ENCODE results near the gene FAM98A. TPM values are rescaled to one million over a fixed set of nuclear protein-coding genes. Genes with fewer than 3 reads are reported as not detected.

Gene FAM98A
- total RNA-seq, 1 experiment from 2014 or later = 47.7 TPM

GRCh38 chr2:33606100-33606499, 7.0 kb upstream of the FAM98A start:
- Mint-ChIP-seq H3K4me3 (ENCODE audit: low read depth, unreplicated experiment) (no peak overlapping the region), H3K4me1 (ENCODE audit: low read depth, unreplicated experiment) (no peaks in the 10 kb centered on the region), H3K27ac (ENCODE audit: unreplicated experiment) (no peak overlapping the region), H3K9me3 (ENCODE audit: low read depth, unreplicated experiment) (no peaks in the 10 kb centered on the region), H3K36me3 (ENCODE audit: insufficient read depth, unreplicated experiment) (no peaks in the 10 kb centered on the region), H3K27me3 (ENCODE audit: unreplicated experiment) (no peaks in the 10 kb centered on the region)
- no TSS peak for BruUV-seq (replicated peaks)
- intact Hi-C loops (cut with micrococcal nuclease; ENCODE audit: unreplicated experiment) = no loop called here
- TF ChIP-seq CTCF (IDR thresholded peaks at IDR 0.05; ENCODE audit: unreplicated experiment) = no peak
- CTCF ChIA-PET = interaction anchor here (0.7 kb wide), 1 partner anchor 931 kb away, joined by 8 read pairs; no protein-coding TSS in a partner anchor
- no peak for DNase-seq

GRCh38 chr2:33605056-33605455, 6.0 kb upstream of the FAM98A start:
- H3K4me3 Mint-ChIP-seq (ENCODE audit: low read depth, unreplicated experiment) = no peak overlapping the region
- BruUV-seq (replicated peaks) = no TSS peak
- H3K27me3 Mint-ChIP-seq (ENCODE audit: unreplicated experiment) = no peaks in the 10 kb centered on the region
- CTCF ChIA-PET = interaction anchor here (0.7 kb wide), 1 partner anchor 8 kb away, joined by 4 read pairs; no protein-coding TSS in a partner anchor
- H3K4me1 Mint-ChIP-seq (ENCODE audit: low read depth, unreplicated experiment) = no peaks in the 10 kb centered on the region
- no peak for DNase-seq
- no peak overlapping the region for H3K27ac Mint-ChIP-seq (ENCODE audit: unreplicated experiment)
- no peaks in the 10 kb centered on the region for H3K36me3 Mint-ChIP-seq (ENCODE audit: insufficient read depth, unreplicated experiment)
- no peaks in the 10 kb centered on the region for H3K9me3 Mint-ChIP-seq (ENCODE audit: low read depth, unreplicated experiment)
- TF ChIP-seq CTCF (IDR thresholded peaks at IDR 0.05; ENCODE audit: unreplicated experiment) = no peak
- intact Hi-C loops (cut with micrococcal nuclease; ENCODE audit: unreplicated experiment) = no loop called here

- intact Hi-C loops (cut with micrococcal nuclease; ENCODE audit: unreplicated experiment) = no loop called here
- Mint-ChIP-seq H3K27me3 (ENCODE audit: unreplicated experiment) (no peaks in the 10 kb centered on the region), H3K4me1 (ENCODE audit: low read depth, unreplicated experiment) (no peaks in the 10 kb centered on the region), H3K9me3 (ENCODE audit: low read depth, unreplicated experiment) (no peaks in the 10 kb centered on the region), H3K4me3 (ENCODE audit: low read depth, unreplicated experiment) (no peak overlapping the region), H3K27ac (ENCODE audit: unreplicated experiment) (no peak overlapping the region), H3K36me3 (ENCODE audit: insufficient read depth, unreplicated experiment) (peaks cover 15% of the 10 kb centered on the region)
- no peak for TF ChIP-seq CTCF (IDR thresholded peaks at IDR 0.05; ENCODE audit: unreplicated experiment)
- DNase-seq = no peak
- CTCF ChIA-PET = no interaction called here
- no TSS peak for BruUV-seq (replicated peaks)
Measured at GRCh38 chr2:33603416-33603815, 4.3 kb upstream of the FAM98A start.

GRCh38 chr2:33602201-33602830, 3.2 kb upstream of the FAM98A start:
- H3K27me3 Mint-ChIP-seq (ENCODE audit: unreplicated experiment) = no peaks in the 10 kb centered on the region
- BruUV-seq (replicated peaks) = no TSS peak
- no peak for TF ChIP-seq CTCF (IDR thresholded peaks at IDR 0.05; ENCODE audit: unreplicated experiment)
- no peak overlapping the region for H3K4me3 Mint-ChIP-seq (ENCODE audit: low read depth, unreplicated experiment)
- H3K9me3 Mint-ChIP-seq (ENCODE audit: low read depth, unreplicated experiment) = no peaks in the 10 kb centered on the region
- peaks cover 18% of the 10 kb centered on the region for H3K36me3 Mint-ChIP-seq (ENCODE audit: insufficient read depth, unreplicated experiment)
- H3K27ac Mint-ChIP-seq (ENCODE audit: unreplicated experiment) = no peak overlapping the region
- H3K4me1 Mint-ChIP-seq (ENCODE audit: low read depth, unreplicated experiment) = peaks cover 8% of the 10 kb centered on the region
- CTCF ChIA-PET = no interaction called here
- no peak for DNase-seq
- intact Hi-C loops (cut with micrococcal nuclease; ENCODE audit: unreplicated experiment) = no loop called here
